B cell (primary cell): ENCODE data around the gene SMARCAD1.

ENCODE experiments used
- CTCF ChIP-seq: fragments of 200-600 bp; IDR thresholded peaks from one replicate; pipeline ENCODE4 v1.8.0; 2022; ENCODE audit warnings: antibody characterized with exemption, mild to moderate bottlenecking
- EZH2 ChIP-seq: IDR thresholded peaks from 2 replicates; pipeline ENCODE4 v1.6.1; 2012; ENCODE audit warnings: borderline replicate concordance, low read depth, mild to moderate bottlenecking, moderate library complexity, low read length; ENCODE audit not compliant: insufficient read depth, poor library complexity, severe bottlenecking

- TF ChIP-seq CTCF = no peak
- no peak for TF ChIP-seq EZH2
Observed at GRCh38 chr4:94238160-94238559, 30.5 kb downstream of the SMARCAD1 start.
